GM15510 (cell line): ENCODE data around the gene E4F1.

Source experiments
- POLR2A ChIP-seq: IDR thresholded peaks from 3 replicates; pipeline ENCODE4 v1.6.1; 2011; ENCODE audit warnings: borderline replicate concordance; ENCODE audit not compliant: insufficient read length; ENCODE audit errors: extremely low read depth

Gene E4F1

DNA sequence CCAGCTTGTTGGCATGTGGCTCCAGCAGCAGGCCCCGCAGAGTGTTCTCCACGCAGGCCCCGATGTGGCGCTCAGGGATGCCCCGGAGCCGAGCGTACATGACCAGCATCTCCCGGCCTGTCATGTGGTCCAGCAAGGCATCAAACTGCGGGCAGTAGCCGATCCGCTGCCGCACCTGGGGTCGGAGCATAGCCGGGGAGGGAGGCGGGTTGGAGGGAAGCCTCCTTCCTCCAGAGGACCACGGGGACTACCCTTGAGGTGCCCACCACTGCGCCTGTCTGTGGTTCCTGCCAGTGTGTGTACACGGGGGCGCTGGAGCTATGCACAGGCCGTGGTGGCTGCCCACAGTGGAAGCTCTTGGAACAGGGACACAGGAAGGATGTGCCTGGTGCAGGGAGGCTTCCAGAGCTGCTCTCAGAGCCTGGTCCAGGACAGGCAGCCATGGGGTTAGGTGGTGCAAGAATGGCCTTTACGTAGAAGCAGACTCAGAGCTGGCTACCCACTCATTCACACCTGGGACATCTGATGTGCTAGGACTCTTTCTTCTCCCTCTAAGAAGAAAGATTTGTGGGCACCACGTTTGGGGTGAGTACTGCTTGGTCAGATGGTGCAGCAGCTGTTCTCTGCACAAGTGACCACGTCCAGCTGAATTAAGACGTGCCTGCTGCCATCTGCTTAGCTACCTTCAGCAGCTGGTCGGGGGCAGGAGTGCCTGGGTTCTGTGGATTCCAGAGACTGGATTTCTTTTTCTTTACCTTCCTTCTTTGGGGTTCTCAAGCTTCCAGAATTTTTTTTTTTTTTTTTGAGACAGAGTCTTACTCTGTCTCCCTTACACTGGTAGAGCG lies 55.8 kb downstream of the E4F1 start:
- no peak for TF ChIP-seq POLR2A

DNA sequence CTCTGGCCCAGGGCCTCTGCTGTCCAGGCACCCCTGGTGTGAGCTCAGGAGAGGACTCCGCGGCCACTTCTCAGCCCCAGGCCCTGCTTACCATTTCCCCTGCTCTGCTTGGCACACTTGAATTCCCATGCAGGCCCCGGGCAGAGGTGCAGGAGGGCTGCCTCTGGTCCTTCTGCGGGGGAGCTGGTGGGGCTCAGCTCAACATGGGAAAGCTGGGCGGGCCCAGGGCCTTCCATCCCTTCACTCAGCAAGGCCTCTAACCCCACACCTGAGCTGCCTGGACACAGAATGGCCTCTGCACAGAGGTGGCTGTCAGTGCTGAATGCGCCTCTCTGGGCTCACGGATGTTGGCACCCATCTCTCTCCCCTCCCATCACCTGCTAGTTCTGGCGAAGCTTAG lies 57.1 kb downstream of the E4F1 start:
- no peak for TF ChIP-seq POLR2A

DNA sequence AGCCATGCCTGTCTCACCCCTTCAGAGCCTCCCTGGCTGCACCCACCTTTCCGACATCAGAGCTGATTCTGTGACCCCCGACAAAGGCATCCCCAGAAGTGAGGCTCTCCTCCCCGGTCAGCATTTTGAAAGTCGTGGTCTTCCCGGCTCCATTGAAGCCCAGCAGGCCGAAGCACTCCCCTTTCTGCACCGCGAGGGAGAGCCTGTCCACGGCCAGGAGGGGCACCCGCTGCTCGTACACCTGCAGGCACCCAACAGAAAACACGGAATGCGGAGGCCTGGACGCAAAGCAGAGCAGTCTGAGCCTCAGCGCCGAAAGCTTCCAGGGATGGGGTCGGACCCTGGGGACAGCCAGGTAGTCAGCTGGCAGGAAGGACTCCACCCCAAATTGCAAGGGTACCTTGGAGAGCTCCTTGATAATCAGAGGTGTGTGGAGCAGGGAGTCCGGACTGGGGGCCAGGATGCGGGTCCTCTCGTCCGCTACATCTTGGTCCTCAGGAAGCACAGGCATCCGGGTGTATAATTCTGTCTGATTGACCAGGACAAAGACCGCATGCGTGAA lies 57.7 kb downstream of the E4F1 start:
- TF ChIP-seq POLR2A = no peak

DNA sequence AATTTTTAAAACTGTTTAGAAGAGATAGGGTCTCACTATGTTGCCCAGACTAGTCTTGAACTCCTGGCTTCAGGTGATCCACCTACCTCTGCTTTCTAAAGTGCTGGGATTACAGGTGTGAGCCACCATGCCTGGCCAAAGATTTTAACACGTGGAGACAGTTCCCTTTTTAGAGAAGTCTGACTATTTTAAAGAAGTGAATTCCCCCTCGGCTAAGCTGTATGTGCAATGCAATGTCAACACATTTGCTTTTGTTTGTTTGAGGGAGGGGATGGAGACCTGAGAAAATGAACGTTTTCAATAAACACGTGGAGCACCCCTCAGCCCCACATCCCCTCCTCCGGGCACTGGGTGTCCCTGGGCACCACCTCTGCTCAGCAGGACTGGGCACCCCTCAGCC lies 58.9 kb downstream of the E4F1 start:
- TF ChIP-seq POLR2A = no peak

DNA sequence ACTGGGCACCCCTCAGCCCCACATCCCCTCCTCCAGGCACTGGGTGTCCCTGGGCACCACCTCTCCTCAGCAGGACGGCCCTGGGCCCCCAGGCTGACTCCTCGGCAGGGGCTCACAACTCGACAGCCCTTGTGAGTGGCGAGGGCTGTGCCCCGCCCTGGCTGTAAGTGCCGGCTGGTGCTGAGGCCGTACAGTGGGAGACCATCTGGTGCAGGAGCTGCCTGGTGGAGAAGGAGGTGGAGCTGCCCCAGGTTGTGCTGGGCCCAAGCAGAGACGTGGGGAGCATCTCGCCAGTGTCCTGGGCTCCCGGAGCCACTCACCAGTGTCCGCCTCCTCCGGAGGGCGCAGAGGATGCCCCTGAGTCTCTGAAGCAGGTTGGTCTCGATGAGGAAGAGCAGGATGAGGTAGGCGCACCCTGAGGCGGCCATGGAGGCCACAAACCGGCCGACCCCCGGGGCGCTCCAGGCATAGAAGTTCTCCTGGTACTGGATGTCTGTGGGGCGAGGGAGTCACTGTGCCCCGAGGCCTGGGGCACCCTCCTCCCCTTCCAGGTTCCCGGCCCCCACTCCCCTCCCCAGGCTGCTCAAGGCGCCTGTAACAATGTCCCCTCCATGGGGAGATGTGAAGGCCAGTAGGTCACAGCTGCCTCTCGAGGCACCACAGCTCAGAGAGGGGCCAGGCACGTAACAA lies 59.6 kb downstream of the E4F1 start:
- TF ChIP-seq POLR2A = no peak

DNA sequence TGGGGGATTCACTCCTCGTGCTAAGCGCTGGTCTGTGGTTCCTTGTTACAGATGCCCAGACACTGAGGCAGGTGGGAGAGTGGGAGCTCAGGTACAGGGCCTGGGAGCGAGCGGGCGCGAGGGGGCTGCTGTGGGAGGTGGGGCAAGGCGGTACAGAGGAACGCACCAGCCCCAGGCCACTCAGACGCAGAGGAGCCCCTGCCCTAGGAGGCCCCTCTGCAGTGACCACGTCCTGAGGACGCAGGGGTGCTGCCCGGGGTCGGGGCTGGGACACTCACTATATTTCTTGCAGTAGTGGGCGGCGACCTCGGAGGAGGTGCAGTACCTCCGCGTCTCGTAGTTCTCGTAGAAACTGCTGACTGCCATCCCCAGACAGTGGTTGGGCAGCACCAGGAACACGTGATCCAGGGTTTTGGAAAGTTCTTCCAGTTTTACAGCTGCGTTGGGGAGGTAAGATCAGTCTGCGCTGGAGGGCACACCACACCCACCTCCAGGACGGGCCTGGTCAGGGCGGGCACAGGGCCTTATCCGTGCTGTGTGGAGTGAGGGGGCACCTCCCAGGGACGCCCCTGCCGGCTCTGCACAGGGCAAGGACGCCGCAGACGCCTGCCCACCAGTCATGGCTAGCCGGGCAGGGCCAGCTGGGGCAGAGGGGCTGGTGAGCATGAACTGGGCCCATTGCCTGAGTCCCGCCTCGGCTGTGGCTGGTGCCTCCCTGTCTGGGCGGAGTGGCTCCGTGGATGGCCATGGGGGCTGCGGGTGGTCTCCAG lies 60.8 kb downstream of the E4F1 start:
- no peak for TF ChIP-seq POLR2A

DNA sequence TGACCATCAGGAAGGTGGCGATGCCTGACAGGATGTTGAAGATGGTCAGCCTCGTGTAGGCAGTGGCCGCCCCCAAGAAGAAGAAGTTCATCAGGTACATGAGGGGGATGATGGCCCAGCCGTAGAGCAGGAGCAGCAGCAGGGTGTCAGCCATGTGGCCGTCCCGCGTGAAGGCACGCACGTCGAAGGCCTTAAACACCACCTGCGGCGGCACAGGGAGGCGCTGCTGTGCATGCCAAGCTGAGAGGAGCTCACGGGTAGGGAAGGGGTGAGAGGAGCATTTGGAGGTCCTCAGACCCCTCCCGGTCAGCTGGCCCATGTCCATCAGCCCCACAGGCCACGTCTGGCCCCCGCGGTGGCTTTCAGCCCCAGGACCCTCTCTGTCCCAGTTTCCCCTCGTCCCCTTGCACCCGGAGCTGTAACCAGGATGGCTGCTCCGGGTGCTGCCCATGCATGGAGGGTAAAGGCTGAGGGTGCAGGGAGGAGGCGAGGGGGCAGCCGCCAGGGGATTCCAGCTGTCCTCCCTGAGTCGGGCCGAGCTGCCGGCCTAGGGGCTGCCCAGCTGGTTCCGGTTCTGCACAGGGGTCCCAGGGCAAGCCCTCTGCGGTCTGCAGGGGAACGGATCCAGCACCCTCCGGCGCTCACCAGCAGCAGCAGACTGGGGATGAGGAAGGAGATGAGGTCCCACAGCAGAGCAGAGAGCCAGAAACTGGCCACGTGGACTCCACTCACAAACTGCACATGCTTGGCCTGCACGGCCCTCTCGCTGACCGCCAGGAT lies 61.6 kb downstream of the E4F1 start:
- TF ChIP-seq POLR2A = no peak
